ENCODE results near the gene ARHGAP27. TPM values are rescaled to one million over a fixed set of nuclear protein-coding genes. Genes with fewer than 3 reads are reported as not detected.

ARHGAP27 gene
- total and polyA plus RNA-seq, 2 of the 4 experiments (the other 2 are of a cell fraction) = under 0.01 to 0.89 TPM

DNA sequence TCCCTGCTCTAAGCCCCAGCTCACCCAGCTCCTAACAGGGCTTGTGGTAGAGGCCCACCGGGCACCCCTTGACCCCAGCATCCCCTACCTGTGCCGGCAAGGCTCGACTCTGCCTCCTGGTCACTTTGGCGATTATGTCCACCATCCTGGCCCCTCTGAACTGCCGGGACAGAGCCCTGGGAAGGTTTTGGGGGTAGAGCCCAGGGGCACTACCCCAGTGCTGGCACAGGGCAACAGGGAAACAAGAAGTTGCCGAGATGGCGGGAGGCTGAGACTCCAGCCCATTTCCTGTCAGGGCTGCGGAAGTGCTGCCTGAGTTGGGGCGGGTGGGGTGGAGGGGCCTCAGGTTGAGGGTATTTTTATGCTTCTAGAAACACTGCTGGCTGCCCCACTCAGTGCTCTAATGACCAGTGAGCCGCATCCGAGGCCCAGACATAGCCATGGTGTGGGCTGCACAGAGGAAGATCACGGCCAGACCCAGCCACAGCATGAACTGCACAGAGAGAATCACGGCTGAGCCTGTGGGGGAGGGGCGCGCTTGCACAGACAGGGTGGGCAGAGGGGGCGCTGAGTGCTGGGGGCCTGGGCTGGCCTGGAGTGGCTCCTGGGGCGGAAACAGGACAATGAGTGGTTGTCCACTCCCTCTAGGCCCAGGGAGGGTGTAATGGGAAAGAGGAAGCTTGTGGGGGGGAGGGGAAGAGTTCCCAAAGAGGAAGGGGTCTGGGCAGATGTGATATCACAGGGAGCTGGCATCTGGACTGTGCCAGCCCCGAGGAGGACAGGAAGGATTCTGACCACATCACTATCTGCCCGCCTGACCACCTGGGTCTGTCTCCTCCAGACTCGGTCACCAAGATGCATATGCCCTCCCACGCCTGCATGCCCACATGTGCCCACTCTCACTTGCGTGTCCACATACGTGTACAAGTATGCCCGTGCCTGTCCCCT is 22.3 kb downstream of the ARHGAP27 start (continued):
- no peak for TF ChIP-seq ELK1 (IDR thresholded peaks at IDR 0.05; ENCODE audit: borderline replicate concordance, low read depth, low read length)

- Histone ChIP-seq H2AFZ (replicated peaks; ENCODE audit: low read length, poor library complexity) (peak overlapping the region; percentile 51), H4K20me1 (ENCODE audit: insufficient read depth, low read length) (no peaks in the 10 kb centered on the region; the same call in none of the 2 replicates), H3K9me3 (ENCODE audit: control insufficient read depth, insufficient read depth, low read length) (no peaks in the 10 kb centered on the region), H3K4me1 (ENCODE audit: control insufficient read depth, insufficient read depth, low read length) (peaks cover 6% of the 10 kb centered on the region; the same call in 1 of the 2 replicates), H2BK120ac (ENCODE audit: low read depth, low read length) (no peak overlapping the region), H3K23ac (ENCODE audit: low read depth, low read length) (no peak overlapping the region), H3K9me1 (ENCODE audit: insufficient read depth, low read length) (no peaks in the 10 kb centered on the region), H4K91ac (ENCODE audit: insufficient read depth, low read depth, low read length) (no peak overlapping the region), H3K27ac (ENCODE audit: insufficient read depth, low read length) (no peak overlapping the region), H3K27me3 (ENCODE audit: control insufficient read depth, insufficient read depth, low read length) (peaks cover 17% of the 10 kb centered on the region), H3K9ac (ENCODE audit: low read depth, low read length) (no peak overlapping the region), H2BK5ac (ENCODE audit: low read depth, low read length, poor library complexity, severe bottlenecking) (no peak overlapping the region), H3K4me3 (ENCODE audit: insufficient read depth, low read depth, low read length) (no peak overlapping the region), H2AK9ac (replicated peaks; ENCODE audit: low read depth, low read length, poor library complexity) (no peak overlapping the region), H3K4ac (ENCODE audit: low read depth, low read length) (no peak overlapping the region), H4K5ac (ENCODE audit: low read depth, low read length) (no peak overlapping the region), H3K4me2 (ENCODE audit: low read depth, low read length) (no peak overlapping the region), H2AK5ac (ENCODE audit: low read depth, low read length) (no peak overlapping the region), H3K36me3 (ENCODE audit: control insufficient read depth, insufficient read depth, low read length) (no peaks in the 10 kb centered on the region), H2BK15ac (ENCODE audit: low read depth, low read length) (no peak overlapping the region), H4K8ac (ENCODE audit: low read depth in 2 of 2, low read length in 2 of 2) (no peak overlapping the region), H2BK20ac (ENCODE audit: low read depth, low read length) (no peak overlapping the region), H3K14ac (replicated peaks; ENCODE audit: low read depth, low read length) (no peak overlapping the region), H3K18ac (ENCODE audit: low read depth, low read length) (no peak overlapping the region), H3K79me1 (ENCODE audit: low read depth in 1 of 2, low read length in 2 of 2) (no peaks in the 10 kb centered on the region), H3K56ac (ENCODE audit: extremely low read depth, insufficient read depth, low read length) (no peak overlapping the region)
- dilution Hi-C loops (cut with HindIII; ENCODE audit: low sequenced_read_pairs, unreplicated experiment) = no loop called here
- no peak for ATAC-seq (ENCODE audit: low read depth)
- POLR2A ChIA-PET (ENCODE audit: unreplicated experiment) = interaction anchor here (0.6 kb wide), 1 partner anchor 21 kb away, joined by 3 read pairs; no protein-coding TSS in a partner anchor
- no TSS peak for BruUV-seq (replicated peaks)
- CTCF ChIA-PET = no interaction called here
- 79% methylated on average over 4 of the region's 5 CpGs; no CpG with 5 or more reads in 1 of the 2 experiments for WGBS, 2 experiments (ENCODE audit: extremely low coverage in 2 of 2, insufficient read length in 1 of 2)
- intact Hi-C loops (cut with micrococcal nuclease) = no loop called here
- in situ Hi-C loops (cut with MboI; ENCODE audit: low sequenced_read_pairs) = loop anchor here (25.0 kb wide), 1 partner anchor 428 kb away; the partner anchor contains the start of gene SPPL2C
- TF ChIP-seq RFX5 (IDR thresholded peaks at IDR 0.05; ENCODE audit: low read depth, low read length) (no peak), FOS (IDR thresholded peaks at IDR 0.05; ENCODE audit: low read depth, low read length) (no peak), CTCF (conservative IDR thresholded peaks at IDR 0.05; ENCODE audit: low read depth, low read length) (no peak), BHLHE40 (IDR thresholded peaks at IDR 0.05; ENCODE audit: low read depth, low read length) (no peak), RAD21 (IDR thresholded peaks at IDR 0.05; ENCODE audit: low read length) (no peak), CEBPB (IDR thresholded peaks at IDR 0.05; ENCODE audit: low read depth, low read length) (no peak), RCOR1 (IDR thresholded peaks at IDR 0.05; ENCODE audit: insufficient replicate concordance, low read length) (no peak), MAZ (IDR thresholded peaks at IDR 0.05; ENCODE audit: borderline replicate concordance, low read depth, low read length) (no peak), NFE2L2 (IDR thresholded peaks at IDR 0.05; ENCODE audit: low read depth, low read length) (no peak), POLR2A (IDR thresholded peaks at IDR 0.05; ENCODE audit: low read depth, low read length) (no peak), CHD1 (IDR thresholded peaks at IDR 0.05; ENCODE audit: low read depth, low read length) (no peak)
- no peak for DNase-seq
Observed at GRCh38 chr17:45409659-45410076, 23.0 kb downstream of the ARHGAP27 start.

All from IMR-90 (cell line).